H1 (cell line): ENCODE data around the gene PGBD5. TPM values are rescaled to one million over a fixed set of nuclear protein-coding genes. Genes with fewer than 3 reads are reported as not detected.

Source experiments
- ATF3 ChIP-seq: IDR thresholded peaks from 2 replicates; pipeline ENCODE4 v1.6.1; 2011; ENCODE audit warnings: low read depth, mild to moderate bottlenecking, low read length; ENCODE audit not compliant: insufficient read depth
- E2F6 ChIP-seq: IDR thresholded peaks from 2 replicates; pipeline ENCODE4 v1.6.1; 2012; ENCODE audit warnings: inconsistent platforms
- MAFK ChIP-seq: IDR thresholded peaks from 2 replicates; pipeline ENCODE4 v1.6.1; 2012; ENCODE audit warnings: low read depth, mild to moderate bottlenecking, improper control_type of control experiment, low read length
- SIX5 ChIP-seq: IDR thresholded peaks from 2 replicates; pipeline ENCODE4 v1.6.1; 2011; ENCODE audit warnings: mild to moderate bottlenecking, low read depth, low read length
- SP2 ChIP-seq: IDR thresholded peaks from 2 replicates; pipeline ENCODE4 v1.6.1; 2012; ENCODE audit warnings: mild to moderate bottlenecking, low read length, inconsistent platforms
- SRF ChIP-seq: IDR thresholded peaks from 2 replicates; pipeline ENCODE4 v1.6.1; 2011; ENCODE audit warnings: mild to moderate bottlenecking, low read depth, low read length, moderate library complexity
- TAF7 ChIP-seq: optimal IDR thresholded peaks from 2 replicates; pipeline ENCODE3; 2011; ENCODE audit warnings: low read depth, mild to moderate bottlenecking, inconsistent platforms, low read length, moderate library complexity, borderline replicate concordance
- polyA plus RNA-seq, 7 experiments: library from polyadenylated mRNA; depleted of rRNA in 3 of 7; stranded (reverse) in 5 of 7; unstranded in 2 of 7; fragments of >200 nt in 5 of 7; fragments of 200-250 nt in 2 of 7; gene quantifications; 1 replicate in 5 of 7; 2 replicates in 1 of 7; 4 replicates in 1 of 7; pipeline versions ENCODE4 v1.2.1 to v1.2.3, GENCODE V29; 2011 to 2013; ENCODE audit warnings: missing spikeins in 2 of 7, mixed read lengths in 2 of 7
- total RNA-seq: library from RNA; stranded (reverse); fragmentation: NEBNext Ultra II Directional; extraction: Animal tissue kit (Norgen Biotek cat#: 25700); gene quantifications from 2 replicates; pipeline ENCODE4 v1.2.1, GENCODE V29; 2021

Gene PGBD5
- total and polyA plus RNA-seq, 2 of the 8 experiments (the other 6 are each of a cell fraction or from before 2014, with no cell fraction given) = 16.3 to 18.4 TPM

DNA sequence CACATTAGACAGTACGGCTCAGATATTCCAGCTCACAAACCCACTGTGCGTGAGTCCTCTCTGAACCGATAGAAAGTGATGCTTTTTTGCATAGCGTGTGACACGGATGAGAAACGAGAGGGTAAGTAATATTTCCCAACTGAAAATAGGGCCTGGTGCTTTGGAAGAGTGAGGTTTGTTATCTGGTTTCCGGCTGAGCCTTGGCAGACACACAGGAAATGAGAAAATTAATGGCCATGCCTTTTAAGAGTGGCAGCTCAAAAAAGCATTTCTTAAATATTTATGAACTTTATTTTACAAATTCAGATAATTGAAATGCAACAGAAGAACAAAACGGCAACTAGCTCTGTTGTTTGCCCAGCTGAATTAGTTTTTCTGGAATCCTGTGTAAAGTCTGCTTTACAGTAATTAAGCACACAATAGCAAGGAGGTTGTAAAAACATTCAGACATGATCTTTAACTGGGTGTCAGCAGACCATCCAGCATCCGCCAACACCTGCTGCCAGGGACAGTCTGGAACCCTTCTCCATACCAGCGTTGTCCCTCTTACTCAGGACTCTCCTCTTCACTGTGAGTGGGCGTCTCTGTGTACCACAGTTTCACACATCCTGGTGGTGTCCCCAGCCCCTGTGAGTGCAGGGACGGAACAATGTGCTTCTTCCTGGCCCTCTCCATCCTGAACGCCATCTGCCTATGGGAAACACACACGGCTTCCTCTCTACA, 155.4 kb downstream of the PGBD5 start (continued):
- TF ChIP-seq ATF3 = no peak
- no peak for TF ChIP-seq SRF
- TF ChIP-seq SIX5 = no peak
- TF ChIP-seq SP2 = no peak
- no peak for TF ChIP-seq E2F6
- TF ChIP-seq TAF7 = no peak
- TF ChIP-seq MAFK = no peak
